ENCODE measurements around the gene THOC1. TPM values are rescaled to one million over a fixed set of nuclear protein-coding genes. Genes with fewer than 3 reads are reported as not detected.

THOC1 gene
- total and polyA plus RNA-seq, 2 donors (not counting 1 experiment from before 2014, with no cell fraction given): 18.3 to 78.7 TPM

GRCh38 chr18:227902-228301 is 39.9 kb downstream of the THOC1 start:
- Histone ChIP-seq H2AFZ (ENCODE audit: insufficient read depth, low read depth, low read length, poor library complexity, severe bottlenecking) (no peak overlapping the region), H3K27me3 (replicated peaks in 1 of 4; ENCODE audit: control extremely low read depth in 1 of 4, control insufficient read depth in 3 of 4, insufficient read depth in 4 of 4, low read length in 3 of 4) (no peaks in the 10 kb centered on the region), H3K27ac (ENCODE audit: low read length in 2 of 2) (no peak overlapping the region), H3K4me2 (replicated peaks; ENCODE audit: low read depth, low read length, poor library complexity, severe bottlenecking) (no peak overlapping the region), H4K20me1 (ENCODE audit: control insufficient read depth, insufficient read depth, low read length, poor library complexity, severe bottlenecking) (no peaks in the 10 kb centered on the region), H3K9ac (ENCODE audit: low read length) (no peak overlapping the region), H3K79me2 (ENCODE audit: control insufficient read depth, insufficient read depth, low read length) (no peaks in the 10 kb centered on the region), H3K36me3 (replicated peaks in 1 of 2; ENCODE audit: control extremely low read depth in 1 of 2, control insufficient read depth in 1 of 2, extremely low read depth in 1 of 2, insufficient read depth in 2 of 2, low read length in 1 of 2) (peaks cover 3 to 33% of the 10 kb centered on the region in 2 experiments), H3K4me3 (ENCODE audit: control extremely low read depth in 1 of 5, extremely low read depth in 1 of 5, insufficient read depth in 1 of 5, low read depth in 2 of 5, low read length in 4 of 5) (no peak overlapping the region), H3K9me3 (ENCODE audit: control extremely low read depth in 1 of 3, control insufficient read depth in 2 of 3, insufficient read depth in 1 of 3, low read length in 2 of 3) (no peaks in the 10 kb centered on the region), H3K4me1 (ENCODE audit: control insufficient read depth in 2 of 2, insufficient read depth in 2 of 2, low read length in 2 of 2) (no peaks in the 10 kb centered on the region)
- Mint-ChIP-seq H3K4me3 (no peak overlapping the region), H3K4me1 (no peaks in the 10 kb centered on the region), H3K9me3 (ENCODE audit: insufficient read depth) (no peaks in the 10 kb centered on the region), H3K27me3 (no peaks in the 10 kb centered on the region), H3K27ac (no peak overlapping the region)
- TF ChIP-seq, protein P1, sequence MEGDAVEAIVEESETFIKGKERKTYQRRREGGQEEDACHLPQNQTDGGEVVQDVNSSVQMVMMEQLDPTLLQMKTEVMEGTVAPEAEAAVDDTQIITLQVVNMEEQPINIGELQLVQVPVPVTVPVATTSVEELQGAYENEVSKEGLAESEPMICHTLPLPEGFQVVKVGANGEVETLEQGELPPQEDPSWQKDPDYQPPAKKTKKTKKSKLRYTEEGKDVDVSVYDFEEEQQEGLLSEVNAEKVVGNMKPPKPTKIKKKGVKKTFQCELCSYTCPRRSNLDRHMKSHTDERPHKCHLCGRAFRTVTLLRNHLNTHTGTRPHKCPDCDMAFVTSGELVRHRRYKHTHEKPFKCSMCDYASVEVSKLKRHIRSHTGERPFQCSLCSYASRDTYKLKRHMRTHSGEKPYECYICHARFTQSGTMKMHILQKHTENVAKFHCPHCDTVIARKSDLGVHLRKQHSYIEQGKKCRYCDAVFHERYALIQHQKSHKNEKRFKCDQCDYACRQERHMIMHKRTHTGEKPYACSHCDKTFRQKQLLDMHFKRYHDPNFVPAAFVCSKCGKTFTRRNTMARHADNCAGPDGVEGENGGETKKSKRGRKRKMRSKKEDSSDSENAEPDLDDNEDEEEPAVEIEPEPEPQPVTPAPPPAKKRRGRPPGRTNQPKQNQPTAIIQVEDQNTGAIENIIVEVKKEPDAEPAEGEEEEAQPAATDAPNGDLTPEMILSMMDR (IDR thresholded peaks at IDR 0.05): no peak
- no peak for TF ChIP-seq EZH2 (IDR thresholded peaks at IDR 0.05; ENCODE audit: borderline replicate concordance, insufficient read depth, low read depth, low read length, poor library complexity, severe bottlenecking)
- ChIA-PET CTCF (no interaction called here), POLR2A (no interaction called here)
- intact Hi-C loops (cut with micrococcal nuclease): no loop called here
- no peak for ATAC-seq (ENCODE audit: low read depth)
- no peak for DNase-seq
- 94% methylated on average over 2 of the region's 4 CpGs for WGBS (ENCODE audit: insufficient coverage)

- CTCF ChIA-PET: no interaction called here
- 100% methylated on average over 1 of the region's 6 CpGs for WGBS (ENCODE audit: insufficient coverage)
- H3K4me1 ChIP-seq (ENCODE audit: control insufficient read depth in 2 of 2, insufficient read depth in 2 of 2, low read length in 2 of 2): no peaks in the 10 kb centered on the region
- Mint-ChIP-seq H3K27ac (no peak overlapping the region), H3K4me1 (no peaks in the 10 kb centered on the region), H3K4me3 (no peak overlapping the region), H3K9me3 (ENCODE audit: insufficient read depth) (no peaks in the 10 kb centered on the region), H3K27me3 (no peaks in the 10 kb centered on the region)
- POLR2A ChIA-PET: no interaction called here
- no peak overlapping the region for H3K4me3 ChIP-seq (ENCODE audit: control extremely low read depth in 1 of 5, extremely low read depth in 1 of 5, insufficient read depth in 1 of 5, low read depth in 2 of 5, low read length in 4 of 5)
- DNase-seq: no peak
- no peaks in the 10 kb centered on the region for H3K27me3 ChIP-seq (replicated peaks in 1 of 4; ENCODE audit: control extremely low read depth in 1 of 4, control insufficient read depth in 3 of 4, insufficient read depth in 4 of 4, low read length in 3 of 4)
- no peak overlapping the region for H2AFZ ChIP-seq (ENCODE audit: insufficient read depth, low read depth, low read length, poor library complexity, severe bottlenecking)
- no peak overlapping the region for H3K4me2 ChIP-seq (replicated peaks; ENCODE audit: low read depth, low read length, poor library complexity, severe bottlenecking)
- no peak for ATAC-seq (ENCODE audit: low read depth)
- intact Hi-C loops (cut with micrococcal nuclease): no loop called here
- peaks cover 3 to 37% of the 10 kb centered on the region in 2 experiments for H3K36me3 ChIP-seq (replicated peaks in 1 of 2; ENCODE audit: control extremely low read depth in 1 of 2, control insufficient read depth in 1 of 2, extremely low read depth in 1 of 2, insufficient read depth in 2 of 2, low read length in 1 of 2)
- H4K20me1 ChIP-seq (ENCODE audit: control insufficient read depth, insufficient read depth, low read length, poor library complexity, severe bottlenecking): no peaks in the 10 kb centered on the region
- TF ChIP-seq, protein P1 (IDR thresholded peaks at IDR 0.05): no peak
- TF ChIP-seq EZH2 (IDR thresholded peaks at IDR 0.05; ENCODE audit: borderline replicate concordance, insufficient read depth, low read depth, low read length, poor library complexity, severe bottlenecking): no peak
- H3K79me2 ChIP-seq (ENCODE audit: control insufficient read depth, insufficient read depth, low read length): no peaks in the 10 kb centered on the region
- no peaks in the 10 kb centered on the region for H3K9me3 ChIP-seq (ENCODE audit: control extremely low read depth in 1 of 3, control insufficient read depth in 2 of 3, insufficient read depth in 1 of 3, low read length in 2 of 3)
- no peak overlapping the region for H3K27ac ChIP-seq (ENCODE audit: low read length in 2 of 2)
- no peak overlapping the region for H3K9ac ChIP-seq (ENCODE audit: low read length)
Measured at GRCh38 chr18:227374-227773, 40.5 kb downstream of the THOC1 start.
